Left cardiac atrium (tissue), 4 donors: ENCODE data around the gene PROC. TPM values are rescaled to one million over a fixed set of nuclear protein-coding genes. Genes with fewer than 3 reads are reported as not detected.
A peak's percentile ranks its signal among the peaks of the same experiment; 100 is the strongest.

Experiments used
- ATAC-seq, 2 donors: fragments of 200-7000 bp; cut with Tn5 transposase; one replicate each; pipeline ENCODE4 v1.9.1; 2020; ENCODE audit warnings: mild to moderate bottlenecking in 2 of 2, moderate library complexity in 2 of 2
- DNase-seq: peaks from one replicate; pipeline ENCODE4 v3.0.0-alpha.2; 2020
- intact Hi-C, 2 donors: fragments of 100-400 bp; cut with DNase I; formaldehyde crosslinking; loops; one replicate each; pipeline versions ENCODE4 v1.14.1 to v1.15.1; 2022 to 2023
- total RNA-seq, 2 donors: library from RNA; stranded (reverse); fragmentation: NEBNext Ultra II Directional; extraction: Animal tissue kit (Norgen Biotek cat#: 25700); gene quantifications; one replicate each; pipeline ENCODE4 v1.2.1, GENCODE V29; 2021
- donor health status: DM: no; HTN: yes; CAD: no.
- donor health status: DM: no; HTN: yes; CAD: no; lungs with severe emphysema.
- donor health status: DM: yes; HTN: yes; CAD: no.
- donor health status: Dilated cardiomyopathy.

Gene PROC
- total RNA-seq, 2 donors from 2014 or later: not detected

GRCh38 chr2:127410871-127411652 is 7.2 kb upstream of the PROC start:
- intact Hi-C loops: no loop called here
- no peak for ATAC-seq
- DNase-seq: no peak

GRCh38 chr2:127411653-127412369 is 6.4 kb upstream of the PROC start:
- ATAC-seq: no peak
- intact Hi-C loops: no loop called here

GRCh38 chr2:127413200-127413599 is 5.0 kb upstream of the PROC start:
- DNase-seq (no peak), ATAC-seq (no peak)
- intact Hi-C loops: no loop called here

More at GRCh38 chr2:127411653-127412369, 6.4 kb upstream of the PROC start:
- DNase-seq: no peak

- no peak for DNase-seq
- intact Hi-C loops: no loop called here
- no peak for ATAC-seq
These were observed 4.2 kb upstream of the PROC start for GRCh38 chr2:127413782-127414637.

- intact Hi-C loops: loop anchor here in 1 of 2 donors (5.0 kb wide), 1 partner anchor 68 kb away; no protein-coding TSS in a partner anchor
- ATAC-seq (no peak), DNase-seq (no peak)
These were observed 3.3 kb upstream of the PROC start for GRCh38 chr2:127414638-127415592.

- ATAC-seq: peak; percentile 75 to 76
- DNase-seq: peak; percentile 63
- intact Hi-C loops: loop anchor here in 1 of 2 donors (5.0 kb wide), 1 partner anchor 69 kb away; no protein-coding TSS in a partner anchor
These were observed 2.4 kb upstream of the PROC start for GRCh38 chr2:127415593-127416505.

GRCh38 chr2:127416506-127417001 is 1.7 kb upstream of the PROC start:
- ATAC-seq (no peak), DNase-seq (no peak)
- intact Hi-C loops: loop anchor here in 1 of 2 donors (5.0 kb wide), 1 partner anchor 69 kb away; no protein-coding TSS in a partner anchor

GRCh38 chr2:127417406-127417805 is 821 bp upstream of the PROC start:
- intact Hi-C loops: loop anchor here in 1 of 2 donors (5.0 kb wide), 1 partner anchor 70 kb away; no protein-coding TSS in a partner anchor
- DNase-seq: no peak
- no peak for ATAC-seq

GRCh38 chr2:127419112-127419430 is 844 bp downstream of the PROC start:
- intact Hi-C loops: loop anchor here in 1 of 2 donors (5.0 kb wide), 1 partner anchor 72 kb away; no protein-coding TSS in a partner anchor
- ATAC-seq: no peak

GRCh38 chr2:127419448-127420038 is 1.3 kb downstream of the PROC start:
- DNase-seq (no peak), ATAC-seq (no peak)
- intact Hi-C loops: loop anchor here in 1 of 2 donors (5.0 kb wide), 1 partner anchor 72 kb away; no protein-coding TSS in a partner anchor

More at GRCh38 chr2:127419112-127419430, 844 bp downstream of the PROC start:
- no peak for DNase-seq

- intact Hi-C loops: no loop called here
- ATAC-seq (no peak), DNase-seq (no peak)
These were observed 2.0 kb downstream of the PROC start for GRCh38 chr2:127420039-127420864.

- no peak for DNase-seq
- intact Hi-C loops: no loop called here
- ATAC-seq: no peak
These were observed 3.0 kb downstream of the PROC start for GRCh38 chr2:127421116-127421800.

GRCh38 chr2:127421871-127422558 is 3.8 kb downstream of the PROC start:
- intact Hi-C loops: no loop called here
- no peak for ATAC-seq
- DNase-seq: no peak
